ENCODE results near the gene BARX2.

Gene BARX2

GRCh38 chr11:129374081-129374992 lies 1.3 kb upstream of the BARX2 start (continued):
- no peak for TF ChIP-seq HOXD13 (CRISPR knock-in tag; IDR thresholded peaks at IDR 0.05; ENCODE audit: borderline replicate concordance)
- no peak for TF ChIP-seq ZNF558 (tag by site-specific recombination; IDR thresholded peaks at IDR 0.05)
- TF ChIP-seq OVOL3 (tag by site-specific recombination; IDR thresholded peaks at IDR 0.05), result no peak
- TF ChIP-seq, protein P1, sequence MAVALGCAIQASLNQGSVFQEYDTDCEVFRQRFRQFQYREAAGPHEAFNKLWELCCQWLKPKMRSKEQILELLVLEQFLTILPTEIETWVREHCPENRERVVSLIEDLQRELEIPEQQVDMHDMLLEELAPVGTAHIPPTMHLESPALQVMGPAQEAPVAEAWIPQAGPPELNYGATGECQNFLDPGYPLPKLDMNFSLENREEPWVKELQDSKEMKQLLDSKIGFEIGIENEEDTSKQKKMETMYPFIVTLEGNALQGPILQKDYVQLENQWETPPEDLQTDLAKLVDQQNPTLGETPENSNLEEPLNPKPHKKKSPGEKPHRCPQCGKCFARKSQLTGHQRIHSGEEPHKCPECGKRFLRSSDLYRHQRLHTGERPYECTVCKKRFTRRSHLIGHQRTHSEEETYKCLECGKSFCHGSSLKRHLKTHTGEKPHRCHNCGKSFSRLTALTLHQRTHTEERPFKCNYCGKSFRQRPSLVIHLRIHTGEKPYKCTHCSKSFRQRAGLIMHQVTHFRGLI (tag by site-specific recombination; IDR thresholded peaks at IDR 0.05), result peak; percentile 8; the same call in 1 of the 2 replicates
- TF ChIP-seq ZNF221 (tag by site-specific recombination; IDR thresholded peaks at IDR 0.05; ENCODE audit: borderline replicate concordance), result no peak
- TF ChIP-seq ZNF518A (tag by site-specific recombination; conservative IDR thresholded peaks at IDR 0.05; ENCODE audit: low read depth), result no peak
- no peak for TF ChIP-seq MZF1 (tag by site-specific recombination; IDR thresholded peaks at IDR 0.05; ENCODE audit: borderline replicate concordance)

GRCh38 chr11:129374993-129375750 lies 476 bp upstream of the BARX2 start:
- ChIA-PET CTCF (interaction anchor here (0.6 to 4.0 kb wide), 18 partner anchors 10 to 374 kb away, joined by 3 to 36 read pairs (median 4); no protein-coding TSS in a partner anchor), POLR2A (interaction anchor here (0.5 to 1.2 kb wide), 5 partner anchors 9 to 373 kb away, joined by 3 to 4 read pairs (median 3); no protein-coding TSS in a partner anchor)
- Histone ChIP-seq H3K9me3 (ENCODE audit: control insufficient read depth, insufficient read depth, low read depth, low read length) (no peaks in the 10 kb centered on the region), H3K36me3 (ENCODE audit: control insufficient read depth in 2 of 2, insufficient read depth in 1 of 2, low read length in 2 of 2) (no peaks in the 10 kb centered on the region), H3K27ac (ENCODE audit: extremely low read depth, low read depth, low read length) (peak overlapping the region; percentile 93), H3K4me1 (ENCODE audit: control insufficient read depth, insufficient read depth, low read length) (peaks cover 8% of the 10 kb centered on the region), H3K4me3 (ENCODE audit: low read depth, low read length) (peak overlapping the region; percentile 55)
- TF ChIP-seq SCRT1 (tag by site-specific recombination; IDR thresholded peaks at IDR 0.05; ENCODE audit: borderline replicate concordance), result no peak
- no peak for TF ChIP-seq ZNF624 (tag by site-specific recombination; IDR thresholded peaks at IDR 0.05)
- TF ChIP-seq, protein P2, sequence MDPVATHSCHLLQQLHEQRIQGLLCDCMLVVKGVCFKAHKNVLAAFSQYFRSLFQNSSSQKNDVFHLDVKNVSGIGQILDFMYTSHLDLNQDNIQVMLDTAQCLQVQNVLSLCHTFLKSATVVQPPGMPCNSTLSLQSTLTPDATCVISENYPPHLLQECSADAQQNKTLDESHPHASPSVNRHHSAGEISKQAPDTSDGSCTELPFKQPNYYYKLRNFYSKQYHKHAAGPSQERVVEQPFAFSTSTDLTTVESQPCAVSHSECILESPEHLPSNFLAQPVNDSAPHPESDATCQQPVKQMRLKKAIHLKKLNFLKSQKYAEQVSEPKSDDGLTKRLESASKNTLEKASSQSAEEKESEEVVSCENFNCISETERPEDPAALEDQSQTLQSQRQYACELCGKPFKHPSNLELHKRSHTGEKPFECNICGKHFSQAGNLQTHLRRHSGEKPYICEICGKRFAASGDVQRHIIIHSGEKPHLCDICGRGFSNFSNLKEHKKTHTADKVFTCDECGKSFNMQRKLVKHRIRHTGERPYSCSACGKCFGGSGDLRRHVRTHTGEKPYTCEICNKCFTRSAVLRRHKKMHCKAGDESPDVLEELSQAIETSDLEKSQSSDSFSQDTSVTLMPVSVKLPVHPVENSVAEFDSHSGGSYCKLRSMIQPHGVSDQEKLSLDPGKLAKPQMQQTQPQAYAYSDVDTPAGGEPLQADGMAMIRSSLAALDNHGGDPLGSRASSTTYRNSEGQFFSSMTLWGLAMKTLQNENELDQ (tag by site-specific recombination; IDR thresholded peaks at IDR 0.05; ENCODE audit: low read depth), result no peak
- TF ChIP-seq ZNF138 (tag by site-specific recombination; IDR thresholded peaks at IDR 0.05; ENCODE audit: borderline replicate concordance), result no peak
- no peak; the same call in 1 of the 2 replicates for TF ChIP-seq ZNF792 (tag by site-specific recombination; IDR thresholded peaks at IDR 0.05)
- TF ChIP-seq BCL11A (tag by site-specific recombination; IDR thresholded peaks at IDR 0.05; ENCODE audit: low read depth), result 0 out of 2 replicates have a peak, but pooled peaks have one; percentile 16
- peak; percentile 72 for TF ChIP-seq MYNN (tag by site-specific recombination; IDR thresholded peaks at IDR 0.05; ENCODE audit: borderline replicate concordance)
- no peak; the same call in 1 of the 2 replicates for TF ChIP-seq KLF7 (tag by site-specific recombination; IDR thresholded peaks at IDR 0.05; ENCODE audit: borderline replicate concordance)
- TF ChIP-seq ZNF544 (tag by site-specific recombination; IDR thresholded peaks at IDR 0.05), result no peak
- no peak for TF ChIP-seq WT1 (tag by site-specific recombination; IDR thresholded peaks at IDR 0.05)
- no peak for TF ChIP-seq ZBTB48 (tag by site-specific recombination; IDR thresholded peaks at IDR 0.05)
- TF ChIP-seq ZBTB44 (tag by site-specific recombination; IDR thresholded peaks at IDR 0.05), result no peak
- TF ChIP-seq BCL11B (tag by site-specific recombination; IDR thresholded peaks at IDR 0.05; ENCODE audit: low read depth), result peak; percentile 63; the same call in 1 of the 2 replicates
- no peak for TF ChIP-seq ZNF404 (tag by site-specific recombination; IDR thresholded peaks at IDR 0.05)
- TF ChIP-seq IKZF3 (tag by site-specific recombination; IDR thresholded peaks at IDR 0.05), result 0 out of 2 replicates have a peak, but pooled peaks have one; percentile 21
- 0 out of 2 replicates have a peak, but pooled peaks have one; percentile 60 for TF ChIP-seq ZXDB (tag by site-specific recombination; IDR thresholded peaks at IDR 0.05)

All from HEK293 (cell line).